WERI-Rb-1 (cell line): ENCODE data around the gene DPH7.
A peak's percentile ranks its signal among the peaks of the same experiment; 100 is the strongest.
"Not testable (repeated sequence)": the region's sequence is repeated elsewhere in the genome, so short reads cannot be mapped to it uniquely, and the experiment has no call there.

Source experiments
- DNase-seq: peaks from one replicate; pipeline ENCODE4 v3.0.0-alpha.2; 2020
- H3K27ac ChIP-seq: fragments of 250-450 bp; sonication (Bioruptor Pico); 2 replicates; pipeline ENCODE4 v1.5.1; 2020; ENCODE audit warnings: mild to moderate bottlenecking, moderate library complexity
- H3K27me3 ChIP-seq: fragments of 250-450 bp; sonication (Bioruptor Pico); 2 replicates; pipeline ENCODE4 v1.5.1; 2021; ENCODE audit warnings: mild to moderate bottlenecking, low read depth, moderate library complexity; ENCODE audit not compliant: insufficient read depth, severe bottlenecking
- H3K36me3 ChIP-seq: fragments of 250-450 bp; sonication (Bioruptor Pico); 2 replicates; pipeline ENCODE4 v1.5.1; 2020; ENCODE audit warnings: mild to moderate bottlenecking, moderate library complexity
- H3K4me3 ChIP-seq: 2 replicates; pipeline ENCODE4 v1.5.1; 2011; ENCODE audit warnings: low read depth, mild to moderate bottlenecking, control low read depth, low read length
- H3K9me3 ChIP-seq: fragments of 250-450 bp; sonication (Bioruptor Pico); 2 replicates; pipeline ENCODE4 v1.5.1; 2021; ENCODE audit warnings: mild to moderate bottlenecking, moderate library complexity; ENCODE audit not compliant: severe bottlenecking
- CTCF ChIP-seq: IDR thresholded peaks from 2 replicates; pipeline ENCODE4 v1.5.1; 2011; ENCODE audit warnings: low read depth, mild to moderate bottlenecking, control low read depth, inconsistent platforms, low read length

Gene DPH7

DNA sequence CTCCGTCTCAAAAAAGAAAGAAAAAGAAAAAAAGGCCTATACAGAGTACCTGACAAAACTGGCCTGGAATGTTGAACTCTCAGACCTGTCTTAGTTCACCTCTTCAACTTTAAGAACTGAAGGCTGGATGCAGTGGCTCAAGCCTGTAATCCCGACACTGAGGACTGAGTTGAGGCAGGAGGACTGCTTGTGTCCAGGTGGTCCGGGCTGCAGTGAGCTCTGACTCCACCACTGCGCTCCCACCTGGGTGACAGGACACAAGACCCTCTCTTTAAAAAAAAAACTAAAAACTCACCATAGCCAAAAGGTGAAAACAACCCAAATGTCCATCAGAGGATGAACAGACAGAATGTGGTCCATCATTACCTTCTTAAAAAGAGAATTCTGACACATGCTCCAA lies 20.6 kb downstream of the DPH7 start:
- peaks cover 67% of the 10 kb centered on the region for H3K36me3 ChIP-seq
- H3K27me3 ChIP-seq = no peaks in the 10 kb centered on the region
- H3K4me3 ChIP-seq = no peak overlapping the region
- no peaks in the 10 kb centered on the region for H3K9me3 ChIP-seq
- no peak for DNase-seq
- TF ChIP-seq CTCF = no peak
- H3K27ac ChIP-seq = no peak overlapping the region

GRCh38 chr9:137556069-137556838 lies 22.5 kb downstream of the DPH7 start:
- peaks cover 57% of the 10 kb centered on the region for H3K36me3 ChIP-seq
- H3K9me3 ChIP-seq = no peaks in the 10 kb centered on the region
- no peaks in the 10 kb centered on the region for H3K27me3 ChIP-seq
- no peak for TF ChIP-seq CTCF
- no peak for DNase-seq
- no peak overlapping the region for H3K4me3 ChIP-seq
- H3K27ac ChIP-seq = no peak overlapping the region

DNA sequence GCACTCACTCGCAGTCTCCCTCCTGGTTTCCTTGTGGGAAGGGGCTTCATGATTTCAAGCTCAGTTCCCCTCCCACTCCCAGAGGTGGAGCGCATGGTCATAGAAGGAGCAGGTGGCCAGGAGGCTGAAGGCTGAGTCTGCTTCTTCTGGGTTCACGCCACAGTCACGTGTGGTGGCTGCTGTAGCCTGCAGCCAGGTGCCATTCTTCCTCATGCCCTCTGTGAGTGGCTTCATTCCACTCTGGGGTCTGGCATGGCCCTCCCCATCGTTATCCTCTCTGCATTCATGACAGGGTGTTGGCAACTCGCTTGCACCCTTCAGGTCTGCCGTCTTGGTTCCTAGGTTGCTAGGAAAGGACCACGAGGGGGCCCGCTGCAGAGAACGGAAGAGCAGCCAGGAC lies 23.5 kb downstream of the DPH7 start:
- Histone ChIP-seq H3K4me3 (no peak overlapping the region), H3K27me3 (no peaks in the 10 kb centered on the region), H3K36me3 (peaks cover 52% of the 10 kb centered on the region), H3K27ac (no peak overlapping the region), H3K9me3 (no peaks in the 10 kb centered on the region)
- DNase-seq = no peak
- TF ChIP-seq CTCF = no peak

- Histone ChIP-seq H3K36me3 (peaks cover 48% of the 10 kb centered on the region), H3K4me3 (no peak overlapping the region), H3K9me3 (no peaks in the 10 kb centered on the region), H3K27ac (no peak overlapping the region), H3K27me3 (no peaks in the 10 kb centered on the region)
- no peak for TF ChIP-seq CTCF
- no peak for DNase-seq
Measured at GRCh38 chr9:137554349-137554748, 24.4 kb downstream of the DPH7 start.

DNA sequence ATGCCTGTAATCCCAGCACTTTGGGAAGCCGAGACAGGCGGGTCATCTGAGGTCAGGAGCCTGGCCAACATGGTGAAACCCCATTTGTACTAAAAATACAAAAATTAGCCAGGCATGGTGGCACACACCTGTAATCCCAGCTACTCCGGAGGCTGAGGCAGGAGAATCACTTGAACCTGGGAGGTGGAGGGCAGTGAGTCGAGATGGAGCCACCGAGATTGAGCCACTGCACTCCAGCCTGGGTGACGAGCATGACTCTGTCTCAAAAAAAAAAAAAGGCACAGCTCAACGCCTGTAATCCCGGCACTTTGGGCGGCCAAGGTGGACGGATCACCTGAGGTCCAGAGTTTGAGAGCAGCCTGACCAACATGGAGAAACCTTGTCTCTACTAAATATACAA lies 25.1 kb downstream of the DPH7 start:
- not testable (repeated sequence) for DNase-seq, H3K27ac ChIP-seq, H3K27me3 ChIP-seq, H3K4me3 ChIP-seq, H3K9me3 ChIP-seq
- H3K36me3 ChIP-seq = peaks cover 45% of the 10 kb centered on the region

GRCh38 chr9:137552022-137552768 lies 26.5 kb downstream of the DPH7 start:
- no peak for TF ChIP-seq CTCF
- Histone ChIP-seq H3K4me3 (peak overlapping the region; percentile 57), H3K27ac (peak overlapping the region; percentile 76), H3K27me3 (no peaks in the 10 kb centered on the region), H3K9me3 (no peaks in the 10 kb centered on the region), H3K36me3 (peaks cover 32% of the 10 kb centered on the region)
- peak; percentile 25 for DNase-seq
